Measurements from ENCODE around the gene DNAJC12. TPM values are rescaled to one million over a fixed set of nuclear protein-coding genes. Genes with fewer than 3 reads are reported as not detected.

The DNAJC12 gene
- total RNA-seq, 1 donor from 2014 or later: 4.5 TPM

- Mint-ChIP-seq H3K9me3 (ENCODE audit: low read depth) (no peaks in the 10 kb centered on the region), H3K27ac (ENCODE audit: unreplicated experiment) (no peak overlapping the region), H3K27me3 (ENCODE audit: low read depth) (no peaks in the 10 kb centered on the region), H3K36me3 (ENCODE audit: low read depth) (no peaks in the 10 kb centered on the region), H3K4me3 (ENCODE audit: unreplicated experiment) (no peak overlapping the region), H3K4me1 (ENCODE audit: low read depth) (peaks cover 28% of the 10 kb centered on the region)
- TF ChIP-seq CTCF (IDR thresholded peaks at IDR 0.05): no peak
- no peak for DNase-seq (ENCODE audit: low spot score)
Measured at GRCh38 chr10:67793313-67793712, 44.7 kb downstream of the DNAJC12 start.

GRCh38 chr10:67792653-67793052 is 45.3 kb downstream of the DNAJC12 start:
- H3K4me1 Mint-ChIP-seq (ENCODE audit: low read depth): peaks cover 28% of the 10 kb centered on the region
- H3K27ac Mint-ChIP-seq (ENCODE audit: unreplicated experiment): no peak overlapping the region
- no peak for DNase-seq (ENCODE audit: low spot score)
- H3K9me3 Mint-ChIP-seq (ENCODE audit: low read depth): no peaks in the 10 kb centered on the region
- no peaks in the 10 kb centered on the region for H3K36me3 Mint-ChIP-seq (ENCODE audit: low read depth)
- no peak for TF ChIP-seq CTCF (IDR thresholded peaks at IDR 0.05)
- no peak overlapping the region for H3K4me3 Mint-ChIP-seq (ENCODE audit: unreplicated experiment)
- no peaks in the 10 kb centered on the region for H3K27me3 Mint-ChIP-seq (ENCODE audit: low read depth)

GRCh38 chr10:67790534-67791408 is 47.2 kb downstream of the DNAJC12 start:
- Mint-ChIP-seq H3K9me3 (ENCODE audit: low read depth) (no peaks in the 10 kb centered on the region), H3K4me1 (ENCODE audit: low read depth) (peaks cover 28% of the 10 kb centered on the region), H3K4me3 (ENCODE audit: unreplicated experiment) (no peak overlapping the region), H3K27ac (ENCODE audit: unreplicated experiment) (peak overlapping the region; percentile 71), H3K27me3 (ENCODE audit: low read depth) (no peaks in the 10 kb centered on the region), H3K36me3 (ENCODE audit: low read depth) (no peaks in the 10 kb centered on the region)
- DNase-seq (ENCODE audit: low spot score): no peak
- TF ChIP-seq CTCF (IDR thresholded peaks at IDR 0.05): no peak

GRCh38 chr10:67789769-67790168 is 48.2 kb downstream of the DNAJC12 start:
- DNase-seq (ENCODE audit: low spot score): no peak
- Mint-ChIP-seq H3K36me3 (ENCODE audit: low read depth) (no peaks in the 10 kb centered on the region), H3K4me3 (ENCODE audit: unreplicated experiment) (no peak overlapping the region), H3K27ac (ENCODE audit: unreplicated experiment) (no peak overlapping the region), H3K9me3 (ENCODE audit: low read depth) (no peaks in the 10 kb centered on the region), H3K4me1 (ENCODE audit: low read depth) (peaks cover 28% of the 10 kb centered on the region), H3K27me3 (ENCODE audit: low read depth) (no peaks in the 10 kb centered on the region)
- no peak for TF ChIP-seq CTCF (IDR thresholded peaks at IDR 0.05)

GRCh38 chr10:67788028-67788886 is 49.7 kb downstream of the DNAJC12 start:
- Mint-ChIP-seq H3K9me3 (ENCODE audit: low read depth) (no peaks in the 10 kb centered on the region), H3K27ac (ENCODE audit: unreplicated experiment) (no peak overlapping the region), H3K27me3 (ENCODE audit: low read depth) (no peaks in the 10 kb centered on the region), H3K36me3 (ENCODE audit: low read depth) (no peaks in the 10 kb centered on the region), H3K4me3 (ENCODE audit: unreplicated experiment) (no peak overlapping the region), H3K4me1 (ENCODE audit: low read depth) (peaks cover 24% of the 10 kb centered on the region)
- TF ChIP-seq CTCF (IDR thresholded peaks at IDR 0.05): peak; percentile 62
- no peak for DNase-seq (ENCODE audit: low spot score)
